OCI-M2 (cell line): Measurements from ENCODE around the gene COPE.

Experiments
- DNase-seq: peaks from one replicate; lab custom pipeline; 2025; ENCODE audit not compliant: unreplicated experiment; lab: John Stamatoyannopoulos, UW

The COPE gene

GRCh38 chr19:18853755-18854427 lies 65.3 kb downstream of the COPE start:
- no peak for DNase-seq

- no peak for DNase-seq
Measured at GRCh38 chr19:18852648-18853047, 66.5 kb downstream of the COPE start.

- no peak for DNase-seq
Measured at GRCh38 chr19:18851673-18852325, 67.4 kb downstream of the COPE start.

- no peak for DNase-seq
Measured at GRCh38 chr19:18850471-18851375, 68.5 kb downstream of the COPE start.

GRCh38 chr19:18849838-18850400 lies 69.3 kb downstream of the COPE start:
- DNase-seq, result no peak
